PC-9 (cell line): ENCODE data around the gene GNG7. TPM values are rescaled to one million over a fixed set of nuclear protein-coding genes. Genes with fewer than 3 reads are reported as not detected.

ENCODE experiments used
- BruUV-seq: library from RNA; stranded (reverse); fragments of 400-500 nt; replicated peaks from 2 replicates; lab custom pipeline; 2021; lab: Mats Ljungman, UMichigan
- CTCF ChIA-PET: fragments of 300-600 bp; sonication (Branson Sonifier 250); formaldehyde crosslinking; loops from one replicate; lab custom pipeline; 2022; ENCODE audit warnings: antibody characterized with exemption; lab: Charles Lee
- POLR2A ChIA-PET: fragments of 300-600 bp; sonication (Branson Sonifier 250); formaldehyde crosslinking; loops from one replicate; lab custom pipeline; 2022; ENCODE audit warnings: antibody characterized with exemption; ENCODE audit not compliant: unreplicated experiment; lab: Charles Lee
- DNase-seq, 2 experiments: peaks; one replicate each; pipeline versions ENCODE4 v3.0.0 to v3.0.0-alpha.2; 2015 to 2022; ENCODE audit warnings: mixed read lengths in 1 of 2
- H2AFZ ChIP-seq: fragments of 200-600 bp; sonication (generic); 2 replicates; pipeline ENCODE4 v1.8.1; 2017; ENCODE audit warnings: antibody characterized with exemption
- H3F3A ChIP-seq: fragments of 200-600 bp; sonication (generic); 2 replicates; pipeline ENCODE4 v1.8.1; 2017; ENCODE audit warnings: antibody characterized with exemption, mild to moderate bottlenecking, low read depth; ENCODE audit not compliant: insufficient read depth
- H3K27ac ChIP-seq: fragments of 200-600 bp; sonication (generic); 2 replicates; pipeline ENCODE4 v1.6.1; 2016; ENCODE audit warnings: mixed run types
- H3K27me3 ChIP-seq: fragments of 200-600 bp; sonication (generic); 2 replicates; pipeline ENCODE4 v1.6.1; 2016; ENCODE audit warnings: low read depth, mixed run types; ENCODE audit not compliant: insufficient read depth
- H3K36me3 ChIP-seq: fragments of 200-600 bp; sonication (generic); 2 replicates; pipeline ENCODE4 v1.6.1; 2016; ENCODE audit warnings: low read depth, mixed run types
- H3K4me1 ChIP-seq: fragments of 200-600 bp; sonication (generic); replicated peaks from 2 replicates; pipeline ENCODE4 v1.6.1; 2016; ENCODE audit warnings: mixed run types; ENCODE audit not compliant: insufficient read depth
- H3K4me2 ChIP-seq: fragments of 200-600 bp; sonication (generic); 2 replicates; pipeline ENCODE4 v1.6.1; 2017; ENCODE audit warnings: mixed run types
- H3K4me3 ChIP-seq: fragments of 200-600 bp; sonication (generic); 2 replicates; pipeline ENCODE4 v1.6.1; 2016; ENCODE audit warnings: mixed run types
- H3K79me2 ChIP-seq: fragments of 200-600 bp; sonication (generic); 2 replicates; pipeline ENCODE4 v1.6.1; 2017; ENCODE audit warnings: low read depth, mixed run types
- H3K9me2 ChIP-seq: fragments of 200-600 bp; sonication (generic); 2 replicates; pipeline ENCODE4 v1.8.1; 2017; ENCODE audit warnings: mild to moderate bottlenecking; ENCODE audit not compliant: insufficient read depth
- H3K9me3 ChIP-seq: fragments of 200-600 bp; sonication (generic); 2 replicates; pipeline ENCODE4 v1.8.1; 2016; ENCODE audit warnings: low read depth; ENCODE audit not compliant: insufficient read depth
- H4K20me1 ChIP-seq: fragments of 200-600 bp; sonication (generic); 2 replicates; pipeline ENCODE4 v1.8.1; 2017; ENCODE audit not compliant: insufficient read depth
- CTCF ChIP-seq: fragments of 200-600 bp; sonication (generic); conservative IDR thresholded peaks from 2 replicates; pipeline ENCODE4 v1.6.1; 2017; ENCODE audit warnings: mixed run types, antibody characterized with exemption, mild to moderate bottlenecking, moderate library complexity
- EZH2 ChIP-seq: fragments of 200-600 bp; sonication (generic); IDR thresholded peaks from 2 replicates; pipeline ENCODE4 v1.8.0; 2017; ENCODE audit warnings: antibody characterized with exemption, low read depth
- intact Hi-C: fragments of 100-400 bp; cut with micrococcal nuclease; formaldehyde crosslinking; loops from one replicate; pipeline ENCODE4 v1.10.0; 2022; ENCODE audit not compliant: unreplicated experiment
- total RNA-seq: library from RNA; stranded (reverse); gene quantifications from 2 replicates; pipeline ENCODE4 v1.2.3, GENCODE V29; 2021

Gene GNG7
- total RNA-seq, 1 experiment from 2014 or later: 2.8 TPM

GRCh38 chr19:2699413-2700140, 2.9 kb downstream of the GNG7 start:
- H3K4me2 ChIP-seq: no peak overlapping the region
- no peaks in the 10 kb centered on the region for H3K36me3 ChIP-seq
- no peaks in the 10 kb centered on the region for H3K4me1 ChIP-seq
- DNase-seq: no peak
- no peak overlapping the region for H3K27ac ChIP-seq
- H3F3A ChIP-seq: no peaks in the 10 kb centered on the region
- BruUV-seq: no TSS peak
- no peak for TF ChIP-seq EZH2
- CTCF ChIA-PET: no interaction called here
- intact Hi-C loops: no loop called here
- H3K27me3 ChIP-seq: peaks cover 5% of the 10 kb centered on the region
- POLR2A ChIA-PET: no interaction called here
- H4K20me1 ChIP-seq: no peaks in the 10 kb centered on the region
- H3K9me2 ChIP-seq: no peaks in the 10 kb centered on the region
- H2AFZ ChIP-seq: no peak overlapping the region
- no peaks in the 10 kb centered on the region for H3K79me2 ChIP-seq
- no peaks in the 10 kb centered on the region for H3K9me3 ChIP-seq
- no peak overlapping the region for H3K4me3 ChIP-seq

DNA sequence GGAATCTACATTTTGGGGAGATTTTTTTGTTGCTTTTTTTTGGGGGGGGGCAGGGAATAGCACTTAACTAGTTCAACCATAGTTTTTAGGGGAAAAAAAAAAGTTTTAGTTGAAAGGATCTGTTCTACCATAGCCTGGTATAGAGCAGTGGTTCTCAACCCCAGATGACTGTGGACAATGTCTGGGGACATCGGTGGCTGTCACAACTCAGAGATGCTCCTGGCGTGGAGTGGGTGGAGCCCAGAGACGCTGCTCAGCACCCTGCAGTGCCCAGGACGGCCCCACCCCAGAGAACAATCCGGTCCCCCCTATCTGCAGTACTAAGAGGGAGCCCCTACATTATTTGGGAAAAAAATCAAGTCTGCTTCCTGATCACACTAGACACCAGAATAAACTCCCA, 8.3 kb downstream of the GNG7 start:
- no peak for DNase-seq
- Histone ChIP-seq H3F3A (no peaks in the 10 kb centered on the region), H3K4me1 (no peaks in the 10 kb centered on the region), H3K4me3 (no peak overlapping the region), H3K36me3 (no peaks in the 10 kb centered on the region), H3K27ac (no peak overlapping the region), H3K4me2 (no peak overlapping the region), H3K27me3 (peaks cover 20% of the 10 kb centered on the region), H3K9me2 (no peaks in the 10 kb centered on the region), H3K79me2 (no peaks in the 10 kb centered on the region), H3K9me3 (no peaks in the 10 kb centered on the region), H2AFZ (no peak overlapping the region), H4K20me1 (no peaks in the 10 kb centered on the region)
- TF ChIP-seq CTCF (no peak), EZH2 (no peak)
- CTCF ChIA-PET: no interaction called here
- intact Hi-C loops: no loop called here
- BruUV-seq: no TSS peak
- POLR2A ChIA-PET: no interaction called here

DNA sequence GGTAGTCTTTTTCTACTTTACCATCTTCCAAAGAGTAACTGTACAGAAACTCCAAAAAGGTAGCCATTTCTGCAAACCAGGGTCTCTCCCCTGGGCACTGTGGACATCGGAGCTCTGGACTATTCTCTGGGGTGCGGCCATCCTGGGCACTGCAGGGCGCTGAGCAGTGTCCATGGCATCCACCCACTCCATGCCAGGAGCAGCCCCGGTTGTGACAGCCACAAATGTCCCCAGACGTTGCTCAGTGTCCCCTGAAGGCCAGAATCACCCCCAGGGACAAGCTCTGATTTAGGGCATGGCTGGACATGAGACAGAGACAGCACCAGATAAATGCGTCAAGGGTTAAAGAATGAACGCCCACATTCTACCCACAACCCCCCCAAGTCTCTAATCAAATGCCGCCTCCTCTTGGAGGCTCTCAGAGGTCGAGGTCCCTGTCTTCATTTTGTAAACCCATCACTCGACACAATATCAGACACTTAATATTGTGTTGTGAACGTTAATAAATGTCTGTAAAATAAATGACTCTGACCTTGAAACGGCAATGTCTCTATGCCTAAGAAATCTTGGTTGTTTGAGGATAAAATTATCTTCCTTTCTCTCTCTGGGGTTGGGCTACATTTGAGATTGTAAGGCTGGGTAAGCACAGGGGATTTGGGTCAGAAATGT, 8.9 kb downstream of the GNG7 start:
- Histone ChIP-seq H3K27me3 (peaks cover 20% of the 10 kb centered on the region), H3K4me2 (no peak overlapping the region), H2AFZ (no peak overlapping the region), H3K4me3 (no peak overlapping the region), H3K4me1 (no peaks in the 10 kb centered on the region), H3K79me2 (no peaks in the 10 kb centered on the region), H4K20me1 (no peaks in the 10 kb centered on the region), H3F3A (no peaks in the 10 kb centered on the region), H3K27ac (no peak overlapping the region), H3K9me3 (no peaks in the 10 kb centered on the region), H3K36me3 (no peaks in the 10 kb centered on the region), H3K9me2 (no peaks in the 10 kb centered on the region)
- CTCF ChIA-PET: no interaction called here
- no peak for TF ChIP-seq EZH2
- no peak for TF ChIP-seq CTCF
- BruUV-seq: no TSS peak
- intact Hi-C loops: no loop called here
- POLR2A ChIA-PET: no interaction called here
- no peak for DNase-seq
